H9 (cell line): ENCODE measurements around the gene MRGPRD. TPM values are rescaled to one million over a fixed set of nuclear protein-coding genes. Genes with fewer than 3 reads are reported as not detected.

Experiments used
- DNase-seq: peaks from one replicate; pipeline ENCODE4 v3.0.0-alpha.2; 2017
- H2AFZ ChIP-seq: one replicate; pipeline ENCODE4 v1.6.1; 2013; ENCODE audit warnings: mild to moderate bottlenecking, low read length, control low read depth, moderate library complexity
- H2AK5ac ChIP-seq: 2 replicates; pipeline ENCODE4 v1.6.1; 2013; ENCODE audit warnings: low read length, control low read depth, mixed read lengths; ENCODE audit not compliant: insufficient read length
- H2BK120ac ChIP-seq: one replicate; pipeline ENCODE4 v1.6.1; 2013; ENCODE audit warnings: low read depth, mild to moderate bottlenecking, low read length, control low read depth, inconsistent platforms; ENCODE audit not compliant: poor library complexity, severe bottlenecking
- H2BK12ac ChIP-seq: 2 replicates; pipeline ENCODE4 v1.6.1; 2013; ENCODE audit warnings: low read length, control low read depth, mixed read lengths, low read depth; ENCODE audit not compliant: insufficient read length
- H2BK15ac ChIP-seq: 2 replicates; pipeline ENCODE4 v1.6.1; 2013; ENCODE audit warnings: low read depth, low read length, control low read depth
- H2BK20ac ChIP-seq: one replicate; pipeline ENCODE4 v1.6.1; 2013; ENCODE audit warnings: low read depth, mild to moderate bottlenecking, low read length, control low read depth, inconsistent platforms; ENCODE audit not compliant: poor library complexity, severe bottlenecking
- H2BK5ac ChIP-seq: 2 replicates; pipeline ENCODE4 v1.6.1; 2013; ENCODE audit warnings: low read length, control low read depth, mixed read lengths; ENCODE audit not compliant: insufficient read length
- H3K14ac ChIP-seq: 2 replicates; pipeline ENCODE4 v1.6.1; 2013; ENCODE audit warnings: low read length, control low read depth; ENCODE audit not compliant: insufficient read depth
- H3K18ac ChIP-seq: 2 replicates; pipeline ENCODE4 v1.6.1; 2013; ENCODE audit warnings: low read depth, mild to moderate bottlenecking, mixed read lengths, low read length, control low read depth; ENCODE audit not compliant: insufficient read length
- H3K23ac ChIP-seq: 2 replicates; pipeline ENCODE4 v1.6.1; 2013; ENCODE audit warnings: low read length, control low read depth, mixed read lengths, low read depth; ENCODE audit not compliant: insufficient read length
- H3K23me2 ChIP-seq: 2 replicates; pipeline ENCODE4 v1.6.1; 2013; ENCODE audit warnings: low read depth, mild to moderate bottlenecking, mixed read lengths, low read length, control low read depth; ENCODE audit not compliant: insufficient read length, poor library complexity, severe bottlenecking
- H3K27ac ChIP-seq: 2 replicates; pipeline ENCODE4 v1.5.1; 2013; ENCODE audit warnings: low read length, control low read depth, mixed read lengths, low read depth; ENCODE audit not compliant: insufficient read length
- H3K27me3 ChIP-seq: 2 replicates; pipeline ENCODE4 v1.6.1; 2013; ENCODE audit warnings: low read length, control low read depth, inconsistent platforms; ENCODE audit not compliant: insufficient read depth
- H3K4ac ChIP-seq: 2 replicates; pipeline ENCODE4 v1.6.1; 2013; ENCODE audit warnings: low read depth, mild to moderate bottlenecking, control low read depth, inconsistent platforms, low read length, moderate library complexity
- H3K4me1 ChIP-seq: 2 replicates; pipeline ENCODE4 v1.6.1; 2013; ENCODE audit warnings: low read length, control low read depth, inconsistent platforms; ENCODE audit not compliant: insufficient read depth
- H3K4me2 ChIP-seq: 2 replicates; pipeline ENCODE4 v1.6.1; 2013; ENCODE audit warnings: low read length, control low read depth, mixed read lengths; ENCODE audit not compliant: insufficient read length, insufficient read depth
- H3K56ac ChIP-seq: 2 replicates; pipeline ENCODE4 v1.6.1; 2013; ENCODE audit warnings: low read depth, mild to moderate bottlenecking, mixed read lengths, low read length, control low read depth; ENCODE audit not compliant: insufficient read length
- H3K79me1 ChIP-seq: 2 replicates; pipeline ENCODE4 v1.6.1; 2013; ENCODE audit warnings: low read depth, mild to moderate bottlenecking, moderate library complexity, low read length, control low read depth, inconsistent platforms; ENCODE audit not compliant: insufficient read depth, poor library complexity, severe bottlenecking
- H3K79me2 ChIP-seq: 2 replicates; pipeline ENCODE4 v1.6.1; 2013; ENCODE audit warnings: low read length, control low read depth, inconsistent platforms; ENCODE audit not compliant: insufficient read depth
- H3K9ac ChIP-seq: 2 replicates; pipeline ENCODE4 v1.6.1; 2013; ENCODE audit warnings: low read length, control low read depth, mixed read lengths; ENCODE audit not compliant: insufficient read length; ENCODE audit errors: extremely low read depth
- H3K9me3 ChIP-seq: one replicate; pipeline ENCODE4 v1.6.1; 2013; ENCODE audit warnings: low read depth, low read length, inconsistent platforms; ENCODE audit not compliant: control insufficient read depth
- H3T11ph ChIP-seq: one replicate; pipeline ENCODE4 v1.6.1; 2013; ENCODE audit warnings: mild to moderate bottlenecking, low read length, control low read depth, inconsistent platforms
- H4K20me1 ChIP-seq: one replicate; pipeline ENCODE4 v1.6.1; 2013; ENCODE audit not compliant: control insufficient read depth, insufficient read length, insufficient read depth
- H4K5ac ChIP-seq: 2 replicates; pipeline ENCODE4 v1.6.1; 2013; ENCODE audit warnings: low read depth, mild to moderate bottlenecking, mixed read lengths, low read length, control low read depth; ENCODE audit not compliant: insufficient read length
- H4K8ac ChIP-seq: replicated peaks from 2 replicates; pipeline ENCODE4 v1.6.1; 2013; ENCODE audit warnings: low read length, control low read depth, mixed read lengths, low read depth; ENCODE audit not compliant: insufficient read length
- H4K91ac ChIP-seq: 2 replicates; pipeline ENCODE4 v1.6.1; 2013; ENCODE audit warnings: low read depth, mild to moderate bottlenecking, moderate library complexity, mixed read lengths, low read length, control low read depth; ENCODE audit not compliant: insufficient read length
- H3K27ac Mint-ChIP-seq, 3 experiments: 2 replicates in 2 of 3; 3 replicates in 1 of 3; pipeline ENCODE4 v1.8.0; 2020 to 2021; ENCODE audit warnings: mixed read lengths in 3 of 3, mild to moderate bottlenecking in 1 of 3, moderate library complexity in 1 of 3
- H3K27me3 Mint-ChIP-seq: 2 replicates; pipeline ENCODE4 v1.8.0; 2021; ENCODE audit warnings: low read depth, mild to moderate bottlenecking, moderate library complexity, mixed read lengths
- H3K36me3 Mint-ChIP-seq, 3 experiments: 2 replicates in 2 of 3; 3 replicates in 1 of 3; pipeline ENCODE4 v1.8.0; 2020 to 2021; ENCODE audit warnings: low read depth in 3 of 3, mixed read lengths in 3 of 3; ENCODE audit not compliant: insufficient read depth in 1 of 3
- H3K4me1 Mint-ChIP-seq, 2 experiments: 2 replicates each; pipeline ENCODE4 v1.8.0; 2020; ENCODE audit warnings: mixed read lengths in 2 of 2
- H3K4me3 Mint-ChIP-seq, 2 experiments: 2 replicates in 1 of 2; 3 replicates in 1 of 2; pipeline ENCODE4 v1.8.0; 2020 to 2021; ENCODE audit warnings: mild to moderate bottlenecking in 2 of 2, mixed read lengths in 2 of 2, moderate library complexity in 1 of 2
- H3K9me3 Mint-ChIP-seq, 2 experiments: 2 replicates in 1 of 2; 3 replicates in 1 of 2; pipeline ENCODE4 v1.8.0; 2020; ENCODE audit warnings: mild to moderate bottlenecking in 2 of 2, mixed read lengths in 2 of 2, moderate library complexity in 1 of 2
- WGBS: extraction: QIAGEN DNeasy Blood & Tissue Kit; methylation state at CpG from one replicate; pipeline ENCODE4 v1.1.7; 2013; ENCODE audit warnings: missing lambda C conversion rate, low lambda C conversion rate, mixed read lengths; ENCODE audit not compliant: insufficient read length; ENCODE audit errors: extremely low coverage; 5-methylcytosine and 5-hydroxymethylcytosine counted together
- total RNA-seq: library from RNA; stranded (reverse); gene quantifications from 2 replicates; pipeline ENCODE4 v1.2.1, GENCODE V29; 2021
- TF ChIP-seq, protein P1 (sequence below): fragments of 200-600 bp; sonication (generic); conservative IDR thresholded peaks from 3 replicates; pipeline ENCODE4 v1.8.0; 2021; ENCODE audit warnings: antibody characterized with exemption, mild to moderate bottlenecking

The MRGPRD gene
- total RNA-seq, 1 experiment from 2014 or later, result not detected

DNA sequence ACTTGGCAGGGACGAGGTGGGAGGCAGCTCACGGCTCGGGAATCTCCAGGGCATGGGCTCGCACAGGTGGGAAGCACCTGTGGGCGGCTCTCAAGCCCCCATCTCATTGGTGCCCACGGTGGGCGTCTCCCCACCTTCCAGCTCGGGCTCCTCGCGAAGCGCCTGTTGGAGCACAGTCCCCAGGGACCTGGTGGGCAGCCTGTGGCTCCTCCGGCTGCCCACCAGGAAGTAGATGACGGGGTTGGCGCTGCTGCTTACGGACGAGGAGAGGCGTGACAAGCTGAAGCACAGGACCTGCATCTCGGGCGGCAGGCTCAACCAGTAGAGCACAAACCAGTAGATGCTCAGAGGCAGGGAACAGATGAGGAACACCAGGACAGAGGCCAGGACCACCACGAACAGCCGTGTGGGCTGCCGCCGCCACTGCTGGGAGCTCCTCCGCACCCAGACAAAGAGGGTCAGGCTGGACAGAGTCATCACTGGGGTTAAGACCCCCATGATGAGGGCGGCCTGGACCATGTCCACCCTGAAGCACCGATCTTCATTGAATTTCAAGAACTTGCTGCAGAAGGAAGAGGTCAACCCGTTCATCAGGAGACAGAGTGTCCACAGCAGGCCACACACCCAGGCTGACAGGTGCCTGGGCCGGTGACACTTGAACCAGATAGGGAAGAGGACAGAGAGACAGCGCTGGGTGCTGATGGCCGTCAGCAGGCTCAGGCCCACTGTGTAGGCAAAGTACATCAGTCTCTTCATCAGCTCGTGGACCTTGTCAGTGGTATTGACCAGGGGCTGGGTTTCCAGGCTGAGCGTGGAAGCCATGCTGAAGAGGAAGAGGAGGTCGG, 633 bp downstream of the MRGPRD start:
- H3K4me3 Mint-ChIP-seq, result no peak overlapping the region
- Histone ChIP-seq H3K14ac (no peak overlapping the region), H3K79me2 (no peaks in the 10 kb centered on the region), H3K18ac (no peak overlapping the region), H4K8ac (no peak overlapping the region), H3T11ph (no peak overlapping the region), H2BK20ac (no peak overlapping the region), H3K23me2 (no peaks in the 10 kb centered on the region), H4K91ac (no peak overlapping the region), H3K23ac (no peak overlapping the region), H3K9me3 (no peaks in the 10 kb centered on the region), H2AK5ac (no peak overlapping the region), H3K4me1 (no peaks in the 10 kb centered on the region), H3K27me3 (no peaks in the 10 kb centered on the region), H2BK12ac (no peak overlapping the region), H2BK5ac (no peak overlapping the region), H3K4me2 (no peak overlapping the region), H3K9ac (no peak overlapping the region), H2AFZ (no peak overlapping the region), H3K27ac (no peak overlapping the region), H3K79me1 (no peaks in the 10 kb centered on the region), H3K4ac (no peak overlapping the region), H4K20me1 (no peaks in the 10 kb centered on the region), H3K56ac (no peak overlapping the region), H4K5ac (no peak overlapping the region), H2BK120ac (no peak overlapping the region), H2BK15ac (no peak overlapping the region)
- 0 out of 7 replicates have a peak, but pooled peaks cover 0 to under 1% (median 0%) of the 10 kb centered on the region in 3 experiments for H3K36me3 Mint-ChIP-seq
- peaks cover 7 to 16% of the 10 kb centered on the region in 2 experiments for H3K4me1 Mint-ChIP-seq
- peaks cover under 1 to 2% of the 10 kb centered on the region in 2 experiments; a peak in 4 of 5 replicates for H3K9me3 Mint-ChIP-seq
- H3K27ac Mint-ChIP-seq, result no peak overlapping the region
- WGBS, result no CpG with 5 or more reads among the region's 33 CpGs
- DNase-seq, result peak; percentile 29
- TF ChIP-seq, protein P1, sequence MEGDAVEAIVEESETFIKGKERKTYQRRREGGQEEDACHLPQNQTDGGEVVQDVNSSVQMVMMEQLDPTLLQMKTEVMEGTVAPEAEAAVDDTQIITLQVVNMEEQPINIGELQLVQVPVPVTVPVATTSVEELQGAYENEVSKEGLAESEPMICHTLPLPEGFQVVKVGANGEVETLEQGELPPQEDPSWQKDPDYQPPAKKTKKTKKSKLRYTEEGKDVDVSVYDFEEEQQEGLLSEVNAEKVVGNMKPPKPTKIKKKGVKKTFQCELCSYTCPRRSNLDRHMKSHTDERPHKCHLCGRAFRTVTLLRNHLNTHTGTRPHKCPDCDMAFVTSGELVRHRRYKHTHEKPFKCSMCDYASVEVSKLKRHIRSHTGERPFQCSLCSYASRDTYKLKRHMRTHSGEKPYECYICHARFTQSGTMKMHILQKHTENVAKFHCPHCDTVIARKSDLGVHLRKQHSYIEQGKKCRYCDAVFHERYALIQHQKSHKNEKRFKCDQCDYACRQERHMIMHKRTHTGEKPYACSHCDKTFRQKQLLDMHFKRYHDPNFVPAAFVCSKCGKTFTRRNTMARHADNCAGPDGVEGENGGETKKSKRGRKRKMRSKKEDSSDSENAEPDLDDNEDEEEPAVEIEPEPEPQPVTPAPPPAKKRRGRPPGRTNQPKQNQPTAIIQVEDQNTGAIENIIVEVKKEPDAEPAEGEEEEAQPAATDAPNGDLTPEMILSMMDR, result no peak
- no peaks in the 10 kb centered on the region for H3K27me3 Mint-ChIP-seq
